Measurements from ENCODE around the gene OPCML. TPM values are rescaled to one million over a fixed set of nuclear protein-coding genes. Genes with fewer than 3 reads are reported as not detected.

OPCML gene
- total RNA-seq, 1 experiment from 2014 or later = 0.94 TPM

GRCh38 chr11:132683602-132684001 lies 848.7 kb downstream of the OPCML start:
- H3K9me3 Mint-ChIP-seq = peaks cover 0 to 9% of the 10 kb centered on the region in 2 experiments; a peak in 2 of 5 replicates
- WGBS (ENCODE audit: extremely low coverage, insufficient read length, low lambda C conversion rate) = no CpG with 5 or more reads among the region's 2 CpGs
- no peak overlapping the region for H3K14ac ChIP-seq (ENCODE audit: insufficient read depth, low read length)
- no peak overlapping the region for H4K91ac ChIP-seq (ENCODE audit: insufficient read length, low read depth, low read length)
- no peaks in the 10 kb centered on the region for H3K79me2 ChIP-seq (ENCODE audit: insufficient read depth, low read length)
- no peak overlapping the region for H3K23ac ChIP-seq (ENCODE audit: insufficient read length, low read depth, low read length)
- H3K27ac ChIP-seq (ENCODE audit: insufficient read length, low read depth, low read length) = no peak overlapping the region
- H3K27ac Mint-ChIP-seq = no peak overlapping the region; a peak in 1 of 7 replicates
- no peak overlapping the region for H3T11ph ChIP-seq (ENCODE audit: low read length)
- H2BK15ac ChIP-seq (ENCODE audit: low read depth, low read length) = no peak overlapping the region
- no peak overlapping the region for H2BK5ac ChIP-seq (ENCODE audit: insufficient read length, low read length)
- no peaks in the 10 kb centered on the region for H3K27me3 ChIP-seq (ENCODE audit: insufficient read depth, low read length)
- H4K20me1 ChIP-seq (ENCODE audit: control insufficient read depth, insufficient read depth, insufficient read length) = no peaks in the 10 kb centered on the region
- no peak overlapping the region for H3K56ac ChIP-seq (ENCODE audit: insufficient read length, low read depth, low read length)
- no peaks in the 10 kb centered on the region for H3K79me1 ChIP-seq (ENCODE audit: insufficient read depth, low read depth, low read length, poor library complexity, severe bottlenecking)
- H3K4me1 Mint-ChIP-seq = peaks cover 12 to 20% of the 10 kb centered on the region in 2 experiments
- peaks cover 0 to 2% (median 0%) of the 10 kb centered on the region in 3 experiments; a peak in 1 of 7 replicates for H3K36me3 Mint-ChIP-seq (ENCODE audit: insufficient read depth in 1 of 3, low read depth in 3 of 3)
- no peak for TF ChIP-seq CTCF (conservative IDR thresholded peaks at IDR 0.05)
- H3K4me2 ChIP-seq (ENCODE audit: insufficient read depth, insufficient read length, low read length) = no peak overlapping the region
- no peak overlapping the region for H3K4ac ChIP-seq (ENCODE audit: low read depth, low read length)
- no peak overlapping the region for H2BK20ac ChIP-seq (ENCODE audit: low read depth, low read length, poor library complexity, severe bottlenecking)
- H3K9me3 ChIP-seq (ENCODE audit: control insufficient read depth, low read depth, low read length) = no peaks in the 10 kb centered on the region
- no peak overlapping the region for H2AK5ac ChIP-seq (ENCODE audit: insufficient read length, low read length)
- H3K9ac ChIP-seq (ENCODE audit: extremely low read depth, insufficient read length, low read length) = no peak overlapping the region
- no peak overlapping the region for H3K18ac ChIP-seq (ENCODE audit: insufficient read length, low read depth, low read length)
- no peak overlapping the region for H2BK12ac ChIP-seq (ENCODE audit: insufficient read length, low read depth, low read length)
- no peaks in the 10 kb centered on the region for H3K4me1 ChIP-seq (ENCODE audit: insufficient read depth, low read length)
- H3K4me3 Mint-ChIP-seq = no peak overlapping the region
- no peak overlapping the region for H2AFZ ChIP-seq (ENCODE audit: low read length)
- no peak for DNase-seq
- no peaks in the 10 kb centered on the region for H3K23me2 ChIP-seq (ENCODE audit: insufficient read length, low read depth, low read length, poor library complexity, severe bottlenecking)
- H4K8ac ChIP-seq (replicated peaks; ENCODE audit: insufficient read length, low read depth, low read length) = no peak overlapping the region
- H2BK120ac ChIP-seq (ENCODE audit: low read depth, low read length, poor library complexity, severe bottlenecking) = no peak overlapping the region
- peaks cover 4% of the 10 kb centered on the region for H3K27me3 Mint-ChIP-seq (ENCODE audit: low read depth)
- no peak overlapping the region for H4K5ac ChIP-seq (ENCODE audit: insufficient read length, low read depth, low read length)

All from H9 (cell line).